Left ventricle myocardium superior (tissue), 1 donor: ENCODE measurements around the gene ACAD8. TPM values are rescaled to one million over a fixed set of nuclear protein-coding genes. Genes with fewer than 3 reads are reported as not detected.
"Not testable (repeated sequence)": the region's sequence is repeated elsewhere in the genome, so short reads cannot be mapped to it uniquely, and the experiment has no call there.

Experiments
- ATAC-seq: fragments of 200-7000 bp; cut with Tn5 transposase; one replicate; pipeline ENCODE4 v1.9.1; 2020; ENCODE audit warnings: mild to moderate bottlenecking, moderate library complexity
- DNase-seq: peaks from one replicate; pipeline ENCODE4 v3.0.0-alpha.2; 2020
- intact Hi-C: fragments of 100-400 bp; cut with micrococcal nuclease; formaldehyde crosslinking; loops from one replicate; pipeline ENCODE4 v1.11.0; 2022
- total RNA-seq: library from RNA; stranded (reverse); fragmentation: NEBNext Ultra II Directional; extraction: Animal tissue kit (Norgen Biotek cat#: 25700); gene quantifications from one replicate; pipeline ENCODE4 v1.2.1, GENCODE V29; 2021
- donor health status: DM: no; HTN: yes; CAD: no; lungs with severe emphysema.

ACAD8 gene
- total RNA-seq, 1 donor from 2014 or later: 40.9 TPM

DNA sequence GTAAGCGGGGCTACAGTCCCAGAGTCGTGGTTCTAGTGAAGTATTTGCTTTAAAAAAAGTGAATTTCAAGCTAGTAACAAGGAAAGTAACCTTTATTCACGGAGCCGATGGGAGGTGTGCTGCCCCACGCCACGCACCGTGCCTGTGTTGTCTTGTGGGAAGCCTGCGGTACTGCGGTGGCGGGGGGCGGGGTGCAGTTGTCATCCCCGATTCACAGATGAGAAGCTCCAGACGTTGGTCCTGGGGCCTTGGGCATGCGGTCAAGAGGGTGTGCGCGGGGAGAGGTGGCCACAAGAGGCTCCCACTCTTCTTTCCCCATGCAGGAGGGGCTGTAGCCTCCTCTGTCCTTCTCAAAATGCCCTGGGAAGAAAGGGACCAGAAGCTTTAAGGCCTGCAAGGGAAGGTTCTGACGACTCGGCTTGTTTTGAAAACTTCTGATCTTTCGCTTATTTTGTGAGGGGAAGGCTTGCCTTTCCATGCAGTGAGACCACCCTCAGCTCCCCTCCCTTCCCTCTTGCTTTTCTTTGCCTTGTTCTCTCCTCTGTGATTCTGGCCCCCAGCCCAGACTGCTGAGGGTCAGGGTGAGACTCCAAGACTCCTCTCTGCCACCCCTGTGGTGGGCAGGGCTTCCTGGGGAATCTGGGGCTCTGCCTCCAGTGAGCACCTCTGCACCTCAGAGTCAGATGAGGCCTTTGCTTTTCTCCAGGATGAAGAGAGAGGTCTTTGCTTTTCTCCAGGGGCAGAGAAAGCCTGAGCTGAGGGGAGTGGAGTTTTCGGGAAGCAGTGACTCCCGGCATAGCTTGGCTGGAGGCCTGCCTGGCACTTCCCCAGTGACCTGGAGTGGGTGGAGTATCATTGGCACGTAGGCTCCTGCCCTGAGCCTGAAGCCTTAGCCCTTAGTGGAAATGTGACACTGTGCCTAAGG, 29.0 kb downstream of the ACAD8 start:
- peak; percentile 81 for ATAC-seq
- DNase-seq: peak; percentile 62
- intact Hi-C loops: no loop called here

DNA sequence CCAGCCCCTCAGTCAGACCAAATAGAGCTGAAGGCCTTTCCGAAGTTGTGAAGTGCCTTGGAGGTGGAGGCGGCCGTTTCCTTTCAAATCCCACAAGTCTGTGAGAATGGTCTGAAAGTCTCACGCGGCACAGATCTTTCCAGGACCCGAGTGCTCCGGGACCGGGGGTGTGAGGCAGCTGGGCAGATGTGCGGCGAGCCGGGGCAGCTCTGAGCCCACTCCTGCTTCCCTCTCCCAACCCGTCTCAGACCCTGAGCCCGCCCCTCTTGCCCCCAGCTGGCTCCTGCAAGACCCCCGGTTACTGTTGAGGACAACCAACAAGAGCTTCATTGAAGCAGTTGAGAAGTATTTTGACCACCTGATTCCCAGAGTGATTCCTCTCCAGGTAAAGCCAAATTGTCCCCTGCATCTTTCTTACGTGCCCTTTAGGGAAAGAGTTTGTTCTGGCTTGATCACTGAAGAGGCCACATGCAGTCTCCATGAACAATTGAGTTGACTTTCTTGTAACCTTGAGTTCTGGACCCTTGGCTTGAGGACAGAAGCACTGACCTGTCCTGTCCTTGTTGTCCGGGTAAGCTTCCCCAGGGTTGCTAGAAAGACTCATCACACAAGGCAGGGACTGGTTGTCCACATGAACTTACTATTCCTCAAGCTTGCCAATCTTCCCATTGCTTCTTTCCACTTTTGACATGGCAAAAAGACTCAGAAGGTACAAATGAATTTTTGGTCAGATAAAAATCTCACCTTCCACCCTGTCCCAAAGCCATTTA, 30.3 kb downstream of the ACAD8 start:
- ATAC-seq (no peak), DNase-seq (no peak)
- intact Hi-C loops: no loop called here

DNA sequence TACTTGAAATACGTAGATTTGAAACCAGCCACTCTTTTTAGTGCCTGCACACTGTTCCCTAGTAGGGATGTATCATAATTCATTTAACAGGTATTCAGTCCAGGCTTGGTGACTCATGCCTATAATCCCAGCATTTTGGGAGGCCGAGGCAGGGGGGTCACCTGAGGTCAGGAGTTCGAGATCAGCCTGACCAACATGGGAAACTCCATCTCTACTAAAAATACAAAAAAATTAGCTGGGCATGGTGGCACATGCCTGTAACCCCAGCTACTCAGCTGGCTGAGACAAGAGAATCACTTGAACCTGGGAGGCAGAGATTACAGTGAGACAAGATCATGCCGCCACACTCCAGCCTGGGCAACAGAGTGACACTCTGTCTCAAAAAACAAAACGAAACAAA, 31.0 kb downstream of the ACAD8 start:
- intact Hi-C loops, DNase-seq, ATAC-seq: not testable (repeated sequence)

DNA sequence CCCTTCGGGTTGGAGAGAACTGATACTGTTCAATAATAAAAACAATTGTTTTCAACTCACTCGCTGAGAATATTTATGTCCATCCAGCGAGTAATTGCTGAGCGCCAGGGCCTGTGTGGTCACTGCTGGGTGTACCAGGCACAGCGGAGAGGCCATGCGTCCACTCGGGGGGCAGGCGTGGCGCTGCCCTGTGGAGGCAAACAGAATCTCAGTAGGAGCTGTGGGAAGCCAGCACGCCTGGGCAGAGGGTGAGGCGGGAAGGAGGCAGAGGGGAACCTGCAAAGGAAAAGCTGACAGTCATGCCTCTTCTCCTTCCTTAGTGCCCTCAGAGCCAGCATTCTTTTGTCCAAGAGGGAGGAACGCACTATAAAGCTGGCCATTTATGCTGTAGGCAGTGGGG, 34.2 kb downstream of the ACAD8 start:
- DNase-seq (no peak), ATAC-seq (no peak)
- intact Hi-C loops: no loop called here

DNA sequence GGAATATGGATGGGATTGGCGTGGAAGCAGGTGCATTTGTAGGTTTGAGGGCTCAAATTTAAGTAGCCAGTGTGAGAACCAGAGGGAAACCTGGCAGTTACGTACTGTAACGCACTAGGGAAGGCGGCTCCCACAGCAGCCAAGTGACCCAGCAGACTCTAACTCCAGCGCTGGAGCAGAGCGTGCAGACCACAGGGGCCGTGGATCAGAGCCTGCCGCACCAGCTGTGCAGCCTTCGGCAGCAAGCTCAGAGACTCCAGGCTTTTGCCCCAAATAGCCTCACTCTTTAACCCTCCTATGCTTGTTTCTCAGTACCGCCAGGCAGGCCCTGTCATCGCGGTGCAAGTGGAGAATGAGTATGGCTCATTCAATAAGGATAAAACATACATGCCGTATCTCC, 35.1 kb downstream of the ACAD8 start:
- DNase-seq (no peak), ATAC-seq (no peak)
- intact Hi-C loops: no loop called here

DNA sequence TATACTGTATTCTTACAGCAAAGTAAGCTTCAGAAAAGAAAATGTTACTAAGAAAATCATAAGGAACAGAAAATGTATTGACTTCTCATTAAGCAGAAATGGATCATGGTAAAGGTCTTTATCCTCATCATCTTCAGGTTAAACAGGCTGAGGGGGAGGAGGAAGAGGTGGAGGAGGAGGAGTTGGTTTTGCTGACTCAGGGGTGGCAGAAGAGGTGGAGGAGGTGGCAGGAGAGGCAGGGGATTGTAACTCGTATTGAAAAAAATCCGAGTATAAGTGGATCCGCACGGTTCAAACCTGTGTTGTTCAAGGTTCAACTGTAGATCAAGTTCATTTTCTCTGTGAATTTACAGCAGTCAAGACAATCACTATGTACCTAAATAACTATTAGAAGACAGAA, 35.8 kb downstream of the ACAD8 start:
- ATAC-seq: no peak
- intact Hi-C loops: no loop called here
- DNase-seq: no peak

DNA sequence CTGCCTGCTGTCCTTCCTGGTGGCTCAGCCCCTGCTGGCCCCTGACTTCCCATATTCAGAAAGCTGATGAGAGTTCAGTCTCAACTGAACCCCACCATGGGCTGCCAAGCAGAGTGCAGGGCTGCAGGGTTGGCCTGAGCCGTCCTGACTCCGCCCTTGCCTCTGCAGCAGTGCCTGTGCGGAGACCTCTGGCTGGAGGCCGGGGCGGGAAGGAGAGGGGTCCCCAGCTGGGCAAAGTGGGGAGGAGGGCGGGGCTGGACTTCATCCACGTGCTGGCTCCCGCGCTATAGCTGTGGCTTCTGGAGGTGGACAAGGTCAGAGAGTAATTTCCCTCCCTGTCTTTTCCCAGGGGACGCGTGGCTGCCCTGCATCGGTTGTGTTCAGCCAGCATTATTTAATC, 36.4 kb downstream of the ACAD8 start:
- DNase-seq: peak; percentile 55
- ATAC-seq: peak; percentile 47
- intact Hi-C loops: no loop called here

DNA sequence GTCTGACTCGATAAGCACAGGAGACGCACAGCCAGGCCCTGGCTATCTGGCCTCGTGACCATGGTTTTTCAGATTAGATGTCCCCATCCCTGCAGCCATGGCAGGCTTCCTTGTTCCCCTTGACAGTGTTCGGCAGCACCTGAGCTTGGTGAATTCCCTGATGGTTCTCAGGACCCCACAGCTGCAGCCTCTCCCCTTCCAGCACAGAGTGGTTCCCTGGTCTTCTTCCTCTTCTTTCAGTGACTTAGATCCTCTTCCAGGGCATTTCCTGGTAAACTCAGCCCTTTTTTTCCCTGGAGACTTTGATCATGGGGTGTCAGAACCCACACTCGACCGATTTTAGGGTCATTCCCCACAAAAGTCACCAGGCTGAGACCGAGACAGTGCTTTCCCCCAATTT, 37.3 kb downstream of the ACAD8 start:
- DNase-seq (no peak), ATAC-seq (peak; percentile 19)
- intact Hi-C loops: no loop called here

DNA sequence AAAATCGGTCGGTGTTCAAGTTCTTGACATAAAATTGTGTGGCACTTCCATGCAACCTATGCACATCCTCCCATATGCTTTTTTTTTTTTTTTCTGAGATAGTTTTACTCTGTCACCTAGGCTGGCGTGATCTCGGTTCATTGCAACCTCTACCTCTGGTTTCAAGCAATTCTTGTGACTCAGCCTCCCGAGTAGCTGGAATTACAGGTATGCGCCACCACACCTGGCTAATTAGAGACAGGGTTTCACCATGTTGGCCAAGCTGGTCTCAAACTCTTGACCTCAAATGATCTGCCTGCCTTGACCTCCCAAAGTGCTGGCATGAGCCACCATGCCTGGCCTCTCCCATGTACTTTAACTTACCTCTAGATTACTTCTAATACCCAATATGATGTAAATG, 37.8 kb downstream of the ACAD8 start:
- ATAC-seq (no peak), DNase-seq (no peak)
- intact Hi-C loops: no loop called here

DNA sequence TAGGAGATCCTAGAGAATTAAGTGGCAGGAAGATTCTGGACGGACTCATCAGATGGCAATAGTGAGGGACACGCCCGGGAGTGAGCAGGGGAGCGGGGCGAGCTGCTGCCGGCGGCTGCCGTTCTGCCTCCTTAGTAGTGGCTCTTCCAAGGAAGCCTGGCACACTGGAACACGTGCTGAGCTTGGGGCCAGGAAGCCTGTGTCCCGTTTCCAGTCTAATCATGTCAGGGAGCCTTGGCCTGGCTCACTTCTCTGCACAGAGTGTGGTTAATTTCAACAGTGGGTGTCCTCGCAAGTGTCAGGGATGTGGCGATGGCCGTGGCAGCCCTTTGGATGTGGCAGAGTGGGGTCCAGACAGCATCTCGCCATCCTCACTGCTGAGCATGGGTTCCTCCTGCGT, 39.3 kb downstream of the ACAD8 start:
- intact Hi-C loops: no loop called here
- no peak for DNase-seq
- ATAC-seq: no peak

DNA sequence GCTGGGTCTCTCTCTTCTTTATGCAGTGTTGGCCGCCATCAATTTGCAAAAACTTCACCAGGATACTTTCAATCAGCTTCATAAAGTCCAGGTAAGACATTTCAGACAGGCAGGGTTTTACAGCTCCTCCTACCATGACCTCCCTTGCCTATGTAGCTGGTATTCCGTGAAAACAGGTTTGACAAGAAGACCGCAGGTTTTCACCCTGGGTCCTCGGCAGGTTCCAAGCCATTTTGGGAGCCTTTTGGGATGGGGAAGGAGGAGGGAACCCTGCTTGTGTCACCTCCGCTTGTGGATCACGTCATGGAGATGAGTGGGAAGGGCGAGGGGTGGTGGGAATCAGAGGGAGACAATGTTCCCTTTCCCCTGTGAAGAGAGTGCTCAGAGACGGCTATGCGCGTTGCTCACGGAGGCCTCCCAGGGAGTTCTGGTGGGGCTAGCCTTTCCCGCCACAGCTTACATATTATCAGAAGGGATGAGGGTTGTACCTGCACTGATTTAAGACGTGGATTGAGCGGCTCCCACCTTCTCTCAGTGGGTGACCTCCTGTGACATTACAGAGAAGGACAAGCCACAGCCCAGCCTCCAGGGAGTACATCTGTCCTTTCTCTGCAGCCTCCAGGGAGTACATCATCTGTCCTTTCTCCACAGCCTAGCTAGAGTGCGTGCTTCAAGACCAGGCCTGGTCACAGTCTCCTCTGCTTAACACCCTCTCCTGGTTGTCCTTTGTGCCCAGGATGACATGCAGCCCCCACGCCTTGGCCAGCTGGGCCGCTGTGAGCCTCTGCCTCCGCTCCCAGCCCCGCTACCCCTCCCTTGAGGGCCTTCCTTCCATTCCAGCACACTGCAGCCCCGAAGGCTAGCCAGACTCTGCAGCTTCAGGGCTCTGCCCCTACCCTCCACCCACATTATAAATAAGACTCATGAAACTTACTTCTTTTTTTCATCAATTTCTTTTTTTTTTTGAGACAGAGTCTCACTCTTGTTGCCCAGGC, 40.0 kb downstream of the ACAD8 start:
- ATAC-seq: no peak
- DNase-seq: no peak
- intact Hi-C loops: no loop called here

DNA sequence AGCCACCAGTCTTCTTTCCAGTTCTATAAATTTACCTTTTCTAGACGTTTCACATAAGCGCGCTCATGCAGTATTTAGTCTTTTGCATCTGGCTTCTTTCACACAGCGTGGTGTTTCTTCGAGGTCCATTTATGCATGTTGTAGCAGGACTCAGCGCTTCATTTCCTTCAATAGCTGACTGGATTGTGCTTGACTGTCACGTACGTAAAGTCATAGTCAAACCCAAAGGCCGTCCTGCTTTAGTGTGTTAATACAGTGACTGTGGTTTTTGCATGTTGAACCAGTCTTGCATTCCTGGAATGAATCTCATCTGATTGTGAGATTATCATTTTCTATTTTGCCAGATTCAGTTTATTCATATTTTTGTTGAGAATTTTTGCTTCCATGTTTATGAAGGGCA, 41.3 kb downstream of the ACAD8 start:
- intact Hi-C loops: no loop called here
- ATAC-seq (no peak), DNase-seq (no peak)

DNA sequence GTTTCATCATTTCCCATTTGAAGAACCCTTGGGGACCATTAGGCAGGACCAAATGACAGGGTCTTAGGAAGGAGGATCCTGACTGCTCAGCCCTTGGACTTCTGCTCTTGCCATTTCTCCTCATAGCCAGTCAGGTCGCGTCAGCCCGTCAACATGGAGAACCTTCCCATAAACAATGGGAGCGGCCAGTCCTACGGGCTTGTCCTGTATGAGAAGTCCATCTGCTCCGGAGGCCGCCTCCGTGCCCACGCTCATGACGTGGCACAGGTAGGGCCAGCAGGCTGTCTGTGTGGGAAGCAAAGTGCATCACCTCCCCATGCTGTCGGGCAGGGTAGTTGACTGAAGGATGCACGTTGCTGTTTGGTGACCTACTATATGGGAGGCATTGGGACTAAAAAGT, 58.9 kb downstream of the ACAD8 start:
- DNase-seq (no peak), ATAC-seq (no peak)
- intact Hi-C loops: no loop called here

DNA sequence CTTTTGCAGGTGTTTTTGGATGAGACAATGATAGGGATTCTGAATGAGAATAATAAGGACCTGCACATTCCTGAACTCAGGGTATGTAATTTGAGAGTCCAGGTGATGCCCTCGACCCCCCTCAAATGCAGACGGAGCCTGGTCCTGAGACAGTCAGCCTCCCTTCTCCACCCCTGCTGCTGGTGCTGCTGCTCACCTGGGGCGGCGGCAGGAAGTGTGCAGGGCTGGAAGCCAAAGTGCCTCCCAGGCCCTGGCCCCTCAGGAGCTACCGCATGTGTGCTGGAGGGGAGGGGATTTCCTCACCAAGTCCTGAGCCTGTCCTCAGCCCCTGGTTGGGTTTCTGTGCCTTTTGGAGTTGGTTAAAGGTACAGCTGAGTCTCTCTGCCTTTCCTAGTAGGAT, 59.4 kb downstream of the ACAD8 start:
- ATAC-seq (no peak), DNase-seq (no peak)
- intact Hi-C loops: no loop called here

DNA sequence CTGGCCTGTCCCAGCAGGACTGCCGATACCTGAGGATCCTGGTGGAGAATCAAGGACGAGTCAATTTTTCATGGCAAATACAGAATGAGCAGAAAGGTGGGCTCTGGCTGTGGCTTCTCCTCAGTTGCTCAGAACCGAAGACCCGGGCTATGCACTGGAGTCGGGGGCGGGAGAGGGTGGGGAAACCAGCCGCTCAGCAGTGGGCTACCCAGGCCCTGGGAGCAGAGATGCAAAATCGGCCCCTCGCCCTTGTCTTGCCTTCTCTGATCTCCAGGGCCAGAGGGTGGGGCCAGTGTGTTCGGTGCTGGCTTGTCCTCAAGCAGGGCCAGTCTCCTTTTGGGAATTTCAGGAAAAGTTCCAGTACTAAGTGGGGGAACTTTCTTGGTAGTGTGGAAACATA, 60.0 kb downstream of the ACAD8 start:
- ATAC-seq (no peak), DNase-seq (no peak)
- intact Hi-C loops: no loop called here

DNA sequence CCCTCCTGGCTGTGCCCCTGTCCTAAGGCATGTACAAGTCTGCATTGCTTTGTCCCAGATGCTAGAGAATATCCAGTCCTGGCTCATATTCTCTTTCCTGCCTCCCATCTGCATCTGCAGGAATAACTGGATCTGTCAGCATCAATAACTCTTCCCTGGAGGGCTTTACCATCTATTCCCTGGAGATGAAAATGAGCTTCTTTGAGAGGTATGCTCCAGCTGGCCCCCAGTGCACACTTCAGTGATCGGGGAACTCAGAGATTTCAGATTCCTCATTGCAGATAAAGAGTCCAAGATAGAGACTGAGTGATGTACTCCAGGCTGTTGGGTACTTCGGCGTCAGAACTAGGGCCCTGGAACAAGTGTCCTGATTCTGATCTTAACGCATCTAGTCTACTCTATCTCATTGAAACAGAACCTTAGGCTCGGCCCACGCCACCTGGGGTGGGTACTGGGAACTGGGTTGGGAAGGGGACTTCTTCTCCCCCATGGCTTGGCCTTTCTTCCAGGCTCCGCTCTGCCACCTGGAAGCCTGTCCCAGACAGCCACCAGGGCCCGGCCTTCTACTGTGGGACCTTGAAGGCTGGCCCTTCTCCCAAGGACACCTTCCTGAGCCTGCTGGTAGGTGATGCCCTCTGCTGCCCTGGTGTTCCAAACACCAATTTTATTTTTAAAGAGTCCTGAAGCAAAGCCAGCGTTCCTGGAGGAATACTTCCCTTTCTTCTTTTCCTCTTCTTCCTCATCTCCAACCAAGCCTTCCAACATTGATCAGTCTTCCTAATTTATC, 60.6 kb downstream of the ACAD8 start:
- no peak for DNase-seq
- peak; percentile 52 for ATAC-seq
- intact Hi-C loops: no loop called here
